HEK293T (cell line): ENCODE results near the gene CSK.

Experiments
- ARNT ChIP-seq: fragments of 450-650 bp; IDR thresholded peaks from 2 replicates; pipeline ENCODE4 v1.6.1; 2017; ENCODE audit warnings: mild to moderate bottlenecking
- BHLHE40 ChIP-seq: fragments of 450-650 bp; IDR thresholded peaks from 2 replicates; pipeline ENCODE4 v1.6.1; 2016; ENCODE audit warnings: mild to moderate bottlenecking, moderate library complexity, borderline replicate concordance
- ELF4 ChIP-seq: fragments of 450-650 bp; IDR thresholded peaks from 2 replicates; pipeline ENCODE4 v1.6.1; 2017; ENCODE audit warnings: antibody characterized with exemption
- FOXK2 ChIP-seq: fragments of 450-650 bp; IDR thresholded peaks from 2 replicates; pipeline ENCODE4 v1.6.1; 2016; ENCODE audit warnings: mild to moderate bottlenecking
- FOXM1 ChIP-seq: fragments of 450-650 bp; IDR thresholded peaks from 2 replicates; pipeline ENCODE4 v1.6.1; 2017; ENCODE audit warnings: mild to moderate bottlenecking, borderline replicate concordance
- L3MBTL2 ChIP-seq: fragments of 450-650 bp; conservative IDR thresholded peaks from 2 replicates; pipeline ENCODE4 v1.6.1; 2016; ENCODE audit warnings: mild to moderate bottlenecking
- LEF1 ChIP-seq: fragments of 450-650 bp; IDR thresholded peaks from 2 replicates; pipeline ENCODE4 v1.6.1; 2017; ENCODE audit warnings: mild to moderate bottlenecking, borderline replicate concordance
- SP1 ChIP-seq: fragments of 450-650 bp; IDR thresholded peaks from 2 replicates; pipeline ENCODE4 v1.6.1; 2017
- SUZ12 ChIP-seq: fragments of 450-650 bp; IDR thresholded peaks from 2 replicates; pipeline ENCODE4 v1.6.1; 2016; ENCODE audit warnings: mild to moderate bottlenecking
- TARDBP ChIP-seq: fragments of 450-650 bp; IDR thresholded peaks from 2 replicates; pipeline ENCODE4 v1.6.1; 2016
- ZNF384 ChIP-seq: fragments of 450-650 bp; IDR thresholded peaks from 2 replicates; pipeline ENCODE4 v1.6.1; 2016

- TF ChIP-seq LEF1 (no peak), ZNF384 (no peak), SUZ12 (no peak), ELF4 (no peak), ARNT (no peak), FOXM1 (no peak), BHLHE40 (no peak), SP1 (no peak), TARDBP (no peak), FOXK2 (no peak), L3MBTL2 (no peak)
Measured at GRCh38 chr15:74799255-74799855, 17.5 kb downstream of the CSK start.
